Left lung (tissue), 10 donors: ENCODE measurements around the gene BUB1B. TPM values are rescaled to one million over a fixed set of nuclear protein-coding genes. Genes with fewer than 3 reads are reported as not detected.
"Not testable (repeated sequence)": the region's sequence is repeated elsewhere in the genome, so short reads cannot be mapped to it uniquely, and the experiment has no call there.

Experiments
- ATAC-seq: fragments of 200-7000 bp; cut with Tn5 transposase; one replicate; pipeline ENCODE4 v1.9.1; 2020; ENCODE audit warnings: moderate library complexity
- DNase-seq, 4 donors: peaks; one replicate each; pipeline ENCODE4 v3.0.0-alpha.2; 2013 to 2020
- H3K27ac ChIP-seq, 2 donors: fragments of 200-600 bp; sonication (generic) in 1 of 2; one replicate each; pipeline versions ENCODE4 v1.5.0 to v1.8.0; 2020 to 2021
- H3K27me3 ChIP-seq, 2 donors: fragments of 200-600 bp; sonication (generic) in 1 of 2; one replicate each; pipeline versions ENCODE4 v1.5.0 to v1.8.0; 2020 to 2021
- H3K36me3 ChIP-seq, 2 donors: fragments of 200-600 bp; sonication (generic) in 1 of 2; one replicate each; pipeline versions ENCODE4 v1.5.0 to v1.8.0; 2020 to 2021
- H3K4me1 ChIP-seq, 2 donors: fragments of 200-600 bp; one replicate each; pipeline ENCODE4 v1.8.0; 2021
- H3K4me3 ChIP-seq, 2 donors: fragments of 200-600 bp; sonication (generic) in 1 of 2; one replicate each; pipeline versions ENCODE4 v1.5.0 to v1.8.0; 2020 to 2021; ENCODE audit warnings: mild to moderate bottlenecking in 1 of 2
- H3K9me3 ChIP-seq, 2 donors: fragments of 200-600 bp; sonication (generic) in 1 of 2; one replicate each; pipeline versions ENCODE4 v1.5.0 to v1.8.0; 2020 to 2021
- intact Hi-C, 2 donors: fragments of 100-400 bp; cut with DNase I; formaldehyde crosslinking; loops; one replicate each; pipeline versions ENCODE4 v1.11.2 to v1.14.2; 2022
- polyA plus RNA-seq, 6 donors: library from polyadenylated mRNA; unstranded; fragments of 120-200 nt; gene quantifications; one replicate each; pipeline ENCODE4 v1.2.1, GENCODE V29; 2013; ENCODE audit not compliant: insufficient read length in 6 of 6
- total RNA-seq, 2 donors: library from RNA; stranded (reverse); fragmentation: NEBNext Ultra II Directional; extraction: Animal tissue kit (Norgen Biotek cat#: 25700); gene quantifications; one replicate each; pipeline ENCODE4 v1.2.1, GENCODE V29; 2021
- TF ChIP-seq, protein P1 (sequence below), 2 donors: fragments of 200-600 bp; sonication (generic) in 1 of 2; IDR thresholded peaks; one replicate each; pipeline versions ENCODE4 v1.5.0 to v1.8.0; 2021; ENCODE audit warnings: antibody characterized with exemption in 2 of 2
- donor health status: DM: no; HTN: yes; CAD: no.
- donor health status: DM: no; HTN: no; CAD: no.

BUB1B gene
- total and polyA plus RNA-seq, 8 donors, result 4.6 to 54.5 (median 25.9) TPM

DNA sequence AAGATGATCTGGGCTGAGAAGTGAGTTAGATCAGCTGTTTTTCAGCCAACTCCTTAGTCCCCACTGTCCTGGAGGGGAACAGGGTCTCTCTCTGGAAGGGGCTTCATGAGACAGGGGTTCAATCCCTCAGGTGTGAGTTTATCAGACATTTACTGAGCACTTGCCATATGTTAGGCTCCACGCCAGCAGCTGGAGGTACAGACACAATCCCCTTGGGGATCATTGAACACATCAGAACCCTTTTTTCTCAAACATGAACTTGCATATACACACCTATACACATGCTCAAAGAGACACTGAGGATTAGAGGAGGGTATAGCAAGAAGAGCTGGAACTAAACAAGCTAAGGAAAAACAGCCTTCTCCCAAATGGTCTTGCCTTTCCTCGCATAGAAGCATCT lies 46.7 kb upstream of the BUB1B start:
- Histone ChIP-seq H3K4me3 (no peak overlapping the region), H3K27ac (no peak overlapping the region), H3K9me3 (no peaks in the 10 kb centered on the region), H3K36me3 (no peaks in the 10 kb centered on the region), H3K4me1 (peaks cover 0 to 10% of the 10 kb centered on the region in 2 donors), H3K27me3 (no peaks in the 10 kb centered on the region)
- TF ChIP-seq, protein P1, sequence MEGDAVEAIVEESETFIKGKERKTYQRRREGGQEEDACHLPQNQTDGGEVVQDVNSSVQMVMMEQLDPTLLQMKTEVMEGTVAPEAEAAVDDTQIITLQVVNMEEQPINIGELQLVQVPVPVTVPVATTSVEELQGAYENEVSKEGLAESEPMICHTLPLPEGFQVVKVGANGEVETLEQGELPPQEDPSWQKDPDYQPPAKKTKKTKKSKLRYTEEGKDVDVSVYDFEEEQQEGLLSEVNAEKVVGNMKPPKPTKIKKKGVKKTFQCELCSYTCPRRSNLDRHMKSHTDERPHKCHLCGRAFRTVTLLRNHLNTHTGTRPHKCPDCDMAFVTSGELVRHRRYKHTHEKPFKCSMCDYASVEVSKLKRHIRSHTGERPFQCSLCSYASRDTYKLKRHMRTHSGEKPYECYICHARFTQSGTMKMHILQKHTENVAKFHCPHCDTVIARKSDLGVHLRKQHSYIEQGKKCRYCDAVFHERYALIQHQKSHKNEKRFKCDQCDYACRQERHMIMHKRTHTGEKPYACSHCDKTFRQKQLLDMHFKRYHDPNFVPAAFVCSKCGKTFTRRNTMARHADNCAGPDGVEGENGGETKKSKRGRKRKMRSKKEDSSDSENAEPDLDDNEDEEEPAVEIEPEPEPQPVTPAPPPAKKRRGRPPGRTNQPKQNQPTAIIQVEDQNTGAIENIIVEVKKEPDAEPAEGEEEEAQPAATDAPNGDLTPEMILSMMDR (IDR thresholded peaks at IDR 0.05), result no peak
- ATAC-seq (no peak), DNase-seq (no peak)
- intact Hi-C loops, result no loop called here

DNA sequence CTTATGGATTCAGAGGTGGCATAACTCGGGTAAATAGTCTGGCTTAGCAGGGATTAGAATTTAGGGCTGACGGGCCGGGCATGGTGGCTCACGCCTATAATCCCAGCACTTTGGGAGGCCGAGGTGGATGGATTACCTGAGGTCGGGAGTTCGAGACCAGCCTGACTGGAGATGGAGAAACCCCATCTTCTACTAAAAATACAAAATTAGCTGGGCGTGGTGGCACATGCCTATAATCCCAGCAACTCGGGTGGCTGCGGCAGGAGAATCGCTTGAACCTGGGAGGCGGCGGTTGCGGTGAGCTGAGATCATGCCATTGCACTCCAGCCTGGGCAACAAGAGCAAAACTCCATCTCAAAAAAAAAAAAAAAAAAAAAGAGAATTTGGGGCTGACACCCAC lies 45.8 kb upstream of the BUB1B start:
- H3K27ac ChIP-seq, intact Hi-C loops, H3K27me3 ChIP-seq, H3K9me3 ChIP-seq, H3K4me1 ChIP-seq, H3K4me3 ChIP-seq, ATAC-seq, DNase-seq, H3K36me3 ChIP-seq: not testable (repeated sequence)

DNA sequence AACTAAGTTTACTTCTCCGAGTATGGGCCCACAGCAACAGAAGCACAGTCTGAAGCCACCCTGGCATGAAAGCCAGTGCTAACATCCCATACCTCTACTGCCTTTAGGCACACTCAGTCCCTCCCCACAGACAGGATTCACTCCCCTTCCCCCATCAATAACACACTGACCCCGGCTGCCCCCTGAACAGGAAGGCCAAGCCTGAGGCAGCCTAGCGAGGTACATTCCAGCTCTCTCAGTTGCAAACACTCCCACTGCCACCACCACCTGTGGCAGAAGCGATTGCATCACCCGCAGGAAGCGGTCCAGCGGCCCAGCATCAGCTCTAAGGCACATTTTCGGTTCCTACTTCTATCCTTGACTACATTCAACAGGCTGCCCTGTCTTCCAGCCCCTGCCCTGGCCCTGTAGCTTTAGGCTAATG lies 45.2 kb upstream of the BUB1B start:
- TF ChIP-seq, protein P1 (IDR thresholded peaks at IDR 0.05), result no peak
- DNase-seq (peak in 2 of 4 donors; percentile 75 to 87), ATAC-seq (peak; percentile 91)
- no peak overlapping the region for H3K4me3 ChIP-seq
- peak overlapping the region in 1 of 2 donors; percentile 23 for H3K27ac ChIP-seq
- no peaks in the 10 kb centered on the region for H3K9me3 ChIP-seq
- H3K27me3 ChIP-seq, result no peaks in the 10 kb centered on the region
- intact Hi-C loops, result no loop called here
- peaks cover 0 to 6% of the 10 kb centered on the region in 2 donors for H3K4me1 ChIP-seq
- H3K36me3 ChIP-seq, result no peaks in the 10 kb centered on the region

DNA sequence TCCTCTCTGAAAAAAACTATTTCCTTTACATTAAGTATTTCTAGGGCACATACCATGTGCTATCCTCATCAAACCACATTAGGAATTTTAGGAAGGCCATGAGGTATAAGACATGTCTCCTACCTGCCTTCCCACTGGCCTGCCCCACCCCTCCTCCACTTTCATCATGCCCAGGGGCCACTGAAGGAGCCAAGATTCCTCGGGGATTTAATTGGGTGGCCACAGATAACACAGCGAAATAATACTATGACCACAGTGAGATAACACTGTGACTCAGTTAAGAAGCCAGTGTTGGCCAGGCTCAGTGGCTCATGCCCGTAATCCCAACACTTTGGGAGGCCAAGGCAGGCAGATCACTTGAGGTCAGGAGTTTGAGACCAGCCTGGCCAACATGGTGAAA lies 42.4 kb upstream of the BUB1B start:
- intact Hi-C loops, result no loop called here
- Histone ChIP-seq H3K4me3 (no peak overlapping the region), H3K4me1 (peaks cover 0 to 19% of the 10 kb centered on the region in 2 donors), H3K9me3 (no peaks in the 10 kb centered on the region), H3K27me3 (no peaks in the 10 kb centered on the region), H3K36me3 (no peaks in the 10 kb centered on the region), H3K27ac (no peak overlapping the region)
- DNase-seq (no peak), ATAC-seq (no peak)
- TF ChIP-seq, protein P1 (IDR thresholded peaks at IDR 0.05), result no peak

DNA sequence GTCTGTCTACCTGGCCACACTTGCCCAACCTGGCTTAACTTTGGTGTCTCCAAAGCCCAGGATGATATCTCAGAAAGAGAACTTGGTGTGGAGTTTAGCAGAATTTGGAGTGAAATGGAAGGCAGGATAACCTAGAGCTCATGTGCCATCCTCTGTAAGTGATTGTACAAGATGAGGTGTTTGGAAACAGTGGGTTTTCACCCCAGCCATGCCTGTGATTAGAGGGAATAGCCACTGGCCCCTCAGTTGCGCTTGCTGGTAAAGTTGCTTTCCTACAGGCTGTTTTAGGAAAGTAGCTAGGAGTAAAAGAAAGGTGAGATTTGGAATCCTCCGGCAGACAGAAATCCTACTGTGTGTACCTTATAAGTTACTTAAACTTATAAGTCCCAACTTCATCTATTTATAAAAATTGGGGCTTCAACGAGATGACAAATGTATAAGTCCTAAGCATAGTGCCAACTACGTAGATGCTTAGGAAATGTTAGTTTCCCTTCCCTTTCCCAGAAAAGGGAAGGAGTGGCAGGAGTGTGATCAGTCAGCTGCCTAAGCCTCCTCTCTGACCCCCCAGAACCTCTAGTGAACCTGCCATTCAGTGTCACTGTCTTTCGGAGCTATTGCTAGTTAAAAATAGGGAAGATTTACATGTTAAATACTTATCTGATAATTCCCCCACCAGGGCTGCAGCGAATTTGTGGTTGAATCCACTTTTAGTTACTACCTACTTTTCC lies 38.8 kb upstream of the BUB1B start:
- Histone ChIP-seq H3K36me3 (no peaks in the 10 kb centered on the region), H3K4me3 (no peak overlapping the region), H3K4me1 (peaks cover 0 to 13% of the 10 kb centered on the region in 2 donors), H3K9me3 (no peaks in the 10 kb centered on the region), H3K27me3 (no peaks in the 10 kb centered on the region), H3K27ac (peak overlapping the region in 1 of 2 donors; percentile 29)
- intact Hi-C loops, result no loop called here
- DNase-seq (no peak), ATAC-seq (peak; percentile 73)
- TF ChIP-seq, protein P1 (IDR thresholded peaks at IDR 0.05), result no peak

DNA sequence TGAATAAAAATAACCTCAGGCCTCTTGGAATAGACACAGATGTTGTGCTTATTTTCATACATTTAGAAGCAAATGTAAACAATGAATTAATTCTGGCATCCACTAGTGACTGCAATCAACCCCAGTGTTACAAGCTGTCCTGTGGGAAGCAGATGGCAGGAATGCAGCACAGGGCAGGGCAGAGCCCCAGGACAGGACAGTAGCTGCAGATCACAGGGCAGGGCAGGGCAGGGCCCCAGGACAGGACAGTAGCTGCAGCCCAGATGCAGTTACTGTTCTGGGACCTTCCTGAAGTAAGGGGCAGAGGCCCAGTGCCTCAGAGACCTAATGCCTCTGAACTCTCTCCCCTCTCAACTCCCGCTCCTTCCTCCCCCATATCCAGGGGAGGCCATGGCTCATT lies 37.9 kb upstream of the BUB1B start:
- DNase-seq, intact Hi-C loops, H3K4me3 ChIP-seq, ATAC-seq, H3K9me3 ChIP-seq, H3K27me3 ChIP-seq, H3K36me3 ChIP-seq: not testable (repeated sequence)
- H3K4me1 ChIP-seq, result peaks cover 0 to 13% of the 10 kb centered on the region in 2 donors
- H3K27ac ChIP-seq, result peak overlapping the region in 1 of 2 donors; percentile 29

DNA sequence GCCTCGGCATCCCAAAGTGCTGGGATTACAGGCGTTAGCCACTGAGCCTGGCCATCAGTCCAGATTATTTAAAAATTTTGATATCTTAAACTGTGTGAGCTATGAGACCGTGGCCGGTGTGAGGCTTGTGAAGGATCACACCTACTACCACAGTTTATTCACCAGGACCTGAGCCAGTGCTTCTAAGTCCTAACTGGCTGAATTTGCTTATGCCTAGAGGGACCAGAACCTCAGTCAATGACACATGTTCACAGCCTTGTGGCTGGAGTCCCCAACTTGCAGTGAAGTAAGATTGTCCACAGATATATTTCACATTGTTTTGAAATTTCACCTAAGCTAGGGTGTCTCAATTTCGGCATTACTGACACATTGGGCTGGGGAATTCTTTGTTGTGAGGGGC lies 37.0 kb upstream of the BUB1B start:
- H3K36me3 ChIP-seq, ATAC-seq, H3K4me3 ChIP-seq, DNase-seq, H3K9me3 ChIP-seq, H3K27me3 ChIP-seq, H3K27ac ChIP-seq, intact Hi-C loops: not testable (repeated sequence)
- peaks cover 0 to 13% of the 10 kb centered on the region in 2 donors for H3K4me1 ChIP-seq

DNA sequence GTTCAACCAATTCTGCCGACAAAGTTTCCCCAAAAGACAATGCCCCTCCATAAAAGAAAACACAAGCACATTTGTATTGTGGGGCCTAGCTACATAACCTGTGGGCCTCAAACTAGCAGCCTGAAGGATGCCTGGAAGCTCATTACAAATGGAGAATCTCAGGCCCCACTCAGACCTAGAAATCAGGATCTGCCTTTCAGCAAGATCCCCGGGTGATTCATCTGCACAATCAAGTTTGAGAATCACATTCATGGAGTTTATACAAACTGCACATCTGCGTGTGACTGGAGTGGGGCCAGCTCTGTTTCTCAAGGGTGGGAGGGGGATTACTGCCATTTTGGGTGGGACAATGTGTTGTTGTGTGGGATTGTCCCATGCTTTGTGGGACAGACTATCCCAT lies 36.5 kb upstream of the BUB1B start:
- H3K4me1 ChIP-seq, result peaks cover 0 to 13% of the 10 kb centered on the region in 2 donors
- H3K4me3 ChIP-seq, H3K9me3 ChIP-seq, intact Hi-C loops, ATAC-seq, H3K27me3 ChIP-seq, DNase-seq, H3K27ac ChIP-seq, H3K36me3 ChIP-seq: not testable (repeated sequence)

DNA sequence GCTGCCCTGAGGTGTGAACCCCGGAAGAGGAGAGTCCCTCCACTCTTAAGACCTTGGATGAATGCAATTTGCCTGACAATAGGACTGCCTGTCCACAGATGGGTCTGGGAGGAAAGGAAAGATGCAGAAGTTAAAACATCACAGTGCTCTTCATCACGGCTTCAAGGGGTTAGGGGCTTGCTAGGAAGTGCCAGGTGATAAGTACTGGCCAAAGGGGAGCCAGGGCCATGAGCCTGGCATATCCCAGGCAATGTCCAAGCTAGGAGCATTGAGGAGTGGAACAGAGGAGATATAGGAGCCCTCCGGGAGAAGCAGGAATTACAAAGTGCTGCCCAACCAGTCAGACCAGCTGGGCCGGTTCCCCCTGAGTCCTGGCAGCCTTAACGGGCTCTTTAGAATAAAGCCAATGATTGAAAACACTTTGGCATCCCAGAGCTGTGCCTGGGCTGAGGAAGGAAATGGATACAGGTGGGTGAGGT lies 36.0 kb upstream of the BUB1B start:
- ATAC-seq, result peak; percentile 64
- H3K9me3 ChIP-seq, intact Hi-C loops, H3K36me3 ChIP-seq, H3K4me3 ChIP-seq, H3K27me3 ChIP-seq, H3K27ac ChIP-seq, DNase-seq: not testable (repeated sequence)
- H3K4me1 ChIP-seq, result peaks cover 0 to 13% of the 10 kb centered on the region in 2 donors
